Subcutaneous adipose tissue (tissue), 4 donors: Measurements from ENCODE around the gene MSI2. TPM values are rescaled to one million over a fixed set of nuclear protein-coding genes. Genes with fewer than 3 reads are reported as not detected.

Source experiments
- total RNA-seq, 4 donors: library from RNA; depleted of rRNA; stranded (reverse); fragments of >200 nt; gene quantifications; one replicate each; pipeline ENCODE4 v1.1.0, GENCODE V29; 2016
- TF ChIP-seq, protein P1 (sequence below): fragments of 450-650 bp; IDR thresholded peaks from one replicate; pipeline ENCODE4 v1.5.1; 2016; ENCODE audit warnings: low read depth, mild to moderate bottlenecking, control low read depth, antibody characterized with exemption, moderate library complexity

MSI2 gene
- total RNA-seq, 4 donors from 2014 or later, result 9.5 to 12.9 (median 10.9) TPM

DNA sequence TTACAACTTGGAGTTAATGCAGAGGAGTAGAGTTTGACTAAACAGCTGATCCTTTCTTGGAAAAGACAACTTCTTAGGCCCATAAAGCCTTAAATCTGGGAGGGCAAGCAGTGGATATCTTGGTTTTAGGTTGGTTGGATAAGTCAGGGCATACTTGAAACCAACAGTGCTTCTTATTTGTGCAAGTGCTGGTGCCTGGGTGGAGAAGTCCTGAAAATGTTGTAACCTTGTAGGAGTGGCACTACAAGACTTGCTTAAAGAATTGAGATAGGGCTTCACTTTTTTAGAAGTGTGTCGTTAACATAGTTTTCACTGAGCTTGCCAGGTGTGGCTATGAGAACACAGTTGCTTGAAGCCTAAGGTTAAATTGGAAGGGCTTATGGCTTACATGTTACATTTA lies 6.2 kb downstream of the MSI2 start:
- TF ChIP-seq, protein P1, sequence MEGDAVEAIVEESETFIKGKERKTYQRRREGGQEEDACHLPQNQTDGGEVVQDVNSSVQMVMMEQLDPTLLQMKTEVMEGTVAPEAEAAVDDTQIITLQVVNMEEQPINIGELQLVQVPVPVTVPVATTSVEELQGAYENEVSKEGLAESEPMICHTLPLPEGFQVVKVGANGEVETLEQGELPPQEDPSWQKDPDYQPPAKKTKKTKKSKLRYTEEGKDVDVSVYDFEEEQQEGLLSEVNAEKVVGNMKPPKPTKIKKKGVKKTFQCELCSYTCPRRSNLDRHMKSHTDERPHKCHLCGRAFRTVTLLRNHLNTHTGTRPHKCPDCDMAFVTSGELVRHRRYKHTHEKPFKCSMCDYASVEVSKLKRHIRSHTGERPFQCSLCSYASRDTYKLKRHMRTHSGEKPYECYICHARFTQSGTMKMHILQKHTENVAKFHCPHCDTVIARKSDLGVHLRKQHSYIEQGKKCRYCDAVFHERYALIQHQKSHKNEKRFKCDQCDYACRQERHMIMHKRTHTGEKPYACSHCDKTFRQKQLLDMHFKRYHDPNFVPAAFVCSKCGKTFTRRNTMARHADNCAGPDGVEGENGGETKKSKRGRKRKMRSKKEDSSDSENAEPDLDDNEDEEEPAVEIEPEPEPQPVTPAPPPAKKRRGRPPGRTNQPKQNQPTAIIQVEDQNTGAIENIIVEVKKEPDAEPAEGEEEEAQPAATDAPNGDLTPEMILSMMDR, result no peak

DNA sequence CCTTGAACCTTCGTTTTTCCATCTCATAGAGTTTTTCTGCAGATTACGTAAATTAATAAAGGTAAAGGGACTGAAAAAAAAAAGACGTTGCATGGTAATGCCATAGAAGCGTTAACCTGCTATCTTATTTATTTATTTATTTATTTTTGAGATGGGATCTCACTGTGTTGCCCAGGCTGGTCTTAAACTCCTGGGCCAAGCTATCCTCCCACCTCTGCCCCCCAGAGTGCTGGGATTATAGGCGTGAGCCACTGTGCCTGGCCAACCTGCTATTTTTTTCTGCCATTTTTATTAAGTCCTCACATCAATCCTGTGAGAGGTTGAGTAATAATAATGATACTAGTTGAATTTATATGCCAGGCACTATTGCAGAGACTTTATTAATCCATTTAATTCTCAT lies 7.9 kb downstream of the MSI2 start:
- TF ChIP-seq, protein P1, result no peak

DNA sequence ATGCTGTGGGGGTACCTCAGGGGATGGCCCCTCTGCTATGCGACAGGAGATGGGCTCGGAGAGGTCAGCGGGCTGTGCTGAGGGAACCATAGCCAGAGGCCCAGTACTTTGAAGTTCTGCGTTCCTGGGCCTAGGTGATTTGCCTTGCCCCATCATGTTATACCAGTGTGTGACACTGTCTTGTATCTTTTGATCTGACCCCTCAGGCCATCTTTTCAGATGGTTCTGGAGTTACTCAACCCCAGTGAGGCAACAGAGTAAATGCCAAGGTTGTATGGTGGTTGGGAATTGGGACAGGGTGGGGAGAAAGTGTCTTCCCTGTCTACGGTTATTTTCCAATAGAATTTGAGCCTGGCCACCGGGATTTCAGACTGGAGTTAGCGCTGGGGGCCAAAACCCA lies 8.5 kb downstream of the MSI2 start:
- TF ChIP-seq, protein P1, result no peak

DNA sequence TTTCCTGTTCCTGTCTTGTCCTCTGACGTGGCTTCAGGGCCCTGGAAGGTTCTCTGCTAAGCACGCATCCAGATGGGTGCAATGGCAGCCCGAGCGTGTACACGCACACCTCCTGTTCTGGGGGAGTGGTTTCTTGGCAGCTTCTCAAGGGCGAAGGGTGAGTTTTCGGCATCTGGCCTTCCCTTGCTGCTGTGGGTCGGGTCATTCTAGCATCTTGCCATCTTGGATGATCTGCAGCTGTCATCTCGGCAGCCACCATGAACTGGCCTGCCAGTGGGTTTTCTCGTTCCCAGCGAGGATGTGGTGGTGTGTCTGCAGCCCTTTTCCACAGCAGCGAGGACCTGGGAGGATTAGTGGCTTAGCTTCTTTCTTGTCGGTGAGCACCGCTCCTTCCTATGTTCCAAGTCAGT lies 10.6 kb downstream of the MSI2 start:
- TF ChIP-seq, protein P1, result no peak

DNA sequence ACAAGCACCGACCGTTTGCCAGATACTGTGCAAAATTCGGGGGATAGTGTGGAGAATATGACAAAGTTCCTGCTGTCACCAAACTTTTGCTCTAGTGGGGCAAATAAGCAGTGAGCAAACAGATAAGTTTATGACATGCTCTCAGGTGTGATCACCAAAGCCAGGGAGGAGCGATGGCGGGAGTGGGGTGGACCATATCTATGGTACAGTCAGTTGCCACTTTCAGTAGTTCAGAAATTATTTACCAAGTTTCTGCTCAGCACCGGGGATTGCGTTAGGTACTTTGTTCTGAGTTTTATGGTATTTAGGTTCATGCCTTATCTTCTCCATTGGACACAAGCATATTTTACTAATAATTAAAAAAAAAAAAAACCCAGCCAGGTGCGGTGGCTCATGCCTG lies 11.9 kb downstream of the MSI2 start:
- TF ChIP-seq, protein P1, result no peak

DNA sequence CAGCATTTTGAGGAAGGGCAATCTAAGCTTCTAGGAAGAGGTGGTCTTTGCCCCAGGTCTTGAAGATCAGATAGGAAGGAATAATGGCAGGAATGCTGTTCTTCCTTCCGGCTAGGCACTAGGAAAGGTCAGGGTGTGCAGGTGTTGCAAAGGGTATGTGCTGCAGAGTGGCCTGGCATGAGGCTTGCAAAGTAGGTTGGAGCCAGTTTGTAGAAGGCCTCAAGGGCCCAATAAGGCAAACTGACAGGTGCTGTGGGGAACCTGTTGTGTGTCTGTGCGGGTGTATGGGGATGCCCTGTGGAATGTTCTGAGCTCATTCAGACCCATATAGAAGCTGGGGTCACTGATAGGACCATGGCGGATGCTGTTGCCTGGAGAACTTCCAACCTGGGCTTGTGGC lies 12.7 kb downstream of the MSI2 start:
- TF ChIP-seq, protein P1, result no peak

DNA sequence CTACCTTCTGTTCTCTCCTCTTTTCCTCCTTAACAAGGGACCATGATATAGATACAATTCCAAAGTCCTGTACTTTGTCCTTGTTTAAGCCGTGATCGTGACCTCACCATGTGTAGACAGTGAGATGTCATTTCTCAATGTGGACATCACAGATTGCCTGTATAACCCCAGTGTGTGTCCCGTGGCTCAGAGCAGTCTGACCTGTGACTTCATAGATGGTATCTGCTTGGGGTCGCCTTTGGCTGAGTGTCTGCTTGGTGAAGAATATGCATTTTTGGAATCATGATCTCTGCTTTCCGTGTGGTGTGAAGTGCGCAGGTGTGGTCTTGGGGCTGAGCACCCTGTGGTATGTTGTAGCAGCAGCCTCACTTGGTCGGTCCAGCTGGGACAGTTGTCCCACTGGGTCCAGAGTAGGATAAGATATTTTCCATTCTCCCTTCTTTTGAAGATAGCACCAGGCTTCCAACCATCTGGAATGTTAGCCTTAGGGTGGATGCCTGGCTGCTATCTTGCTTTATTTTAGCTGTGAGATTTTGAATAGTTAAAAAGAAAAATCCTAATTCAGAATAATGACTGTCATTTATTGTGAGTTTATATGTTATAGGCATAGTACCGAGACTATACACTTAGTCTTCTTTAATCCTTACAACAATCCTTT lies 13.4 kb downstream of the MSI2 start:
- TF ChIP-seq, protein P1, result no peak
